ENCODE measurements around the gene KYAT1. TPM values are rescaled to one million over a fixed set of nuclear protein-coding genes. Genes with fewer than 3 reads are reported as not detected.
"Not testable (repeated sequence)": the region's sequence is repeated elsewhere in the genome, so short reads cannot be mapped to it uniquely, and the experiment has no call there.

The KYAT1 gene
- total RNA-seq, 2 donors from 2014 or later: 5.4 to 14.2 TPM

GRCh38 chr9:128870128-128870940 is 11.4 kb downstream of the KYAT1 start:
- Histone ChIP-seq H3K4me3 (no peak overlapping the region), H3K9me3 (no peaks in the 10 kb centered on the region), H3K4me1 (ENCODE audit: control insufficient read depth in 1 of 2, low read depth in 2 of 2) (peaks cover 0 to 8% of the 10 kb centered on the region in 2 donors), H3K36me3 (no peaks in the 10 kb centered on the region), H3K27me3 (replicated peaks; ENCODE audit: insufficient read depth) (no peaks in the 10 kb centered on the region), H3K27ac (no peak overlapping the region)
- no peak for DNase-seq (ENCODE audit: low spot score)
- ATAC-seq (ENCODE audit: insufficient number of reproducible peaks, low FRiP score, low read depth): no peak
- TF ChIP-seq CTCF (IDR thresholded peaks at IDR 0.05): no peak

GRCh38 chr9:128863647-128864046 is 18.1 kb downstream of the KYAT1 start:
- Histone ChIP-seq H3K27ac (no peak overlapping the region), H3K27me3 (replicated peaks; ENCODE audit: insufficient read depth) (no peaks in the 10 kb centered on the region), H3K4me1 (ENCODE audit: control insufficient read depth in 1 of 2, low read depth in 2 of 2) (peaks cover 9 to 20% of the 10 kb centered on the region in 2 donors), H3K9me3 (no peaks in the 10 kb centered on the region), H3K4me3 (no peak overlapping the region), H3K36me3 (no peaks in the 10 kb centered on the region)
- peak; percentile 99 for TF ChIP-seq CTCF (IDR thresholded peaks at IDR 0.05)
- DNase-seq (ENCODE audit: low spot score) (no peak), ATAC-seq (ENCODE audit: insufficient number of reproducible peaks, low FRiP score, low read depth) (peak; percentile 42)

- no peaks in the 10 kb centered on the region for H3K36me3 ChIP-seq
- H3K9me3 ChIP-seq: no peaks in the 10 kb centered on the region
- H3K27me3 ChIP-seq (replicated peaks; ENCODE audit: insufficient read depth): no peaks in the 10 kb centered on the region
- peaks cover 9 to 20% of the 10 kb centered on the region in 2 donors for H3K4me1 ChIP-seq (ENCODE audit: control insufficient read depth in 1 of 2, low read depth in 2 of 2)
- H3K27ac ChIP-seq: peak overlapping the region; percentile 18 to 31
- ATAC-seq (ENCODE audit: insufficient number of reproducible peaks, low FRiP score, low read depth): no peak
- no peak for DNase-seq (ENCODE audit: low spot score)
- no peak overlapping the region for H3K4me3 ChIP-seq
- no peak for TF ChIP-seq CTCF (IDR thresholded peaks at IDR 0.05)
Observed at GRCh38 chr9:128862401-128862851, 19.3 kb downstream of the KYAT1 start.

GRCh38 chr9:128861501-128861900 is 20.2 kb downstream of the KYAT1 start:
- no peak for TF ChIP-seq CTCF (IDR thresholded peaks at IDR 0.05)
- DNase-seq (ENCODE audit: low spot score): no peak
- peaks cover 9 to 20% of the 10 kb centered on the region in 2 donors for H3K4me1 ChIP-seq (ENCODE audit: control insufficient read depth in 1 of 2, low read depth in 2 of 2)
- H3K27me3 ChIP-seq (replicated peaks; ENCODE audit: insufficient read depth): no peaks in the 10 kb centered on the region
- H3K27ac ChIP-seq: peak overlapping the region; percentile 18 to 31
- ATAC-seq (ENCODE audit: insufficient number of reproducible peaks, low FRiP score, low read depth): no peak
- H3K4me3 ChIP-seq: no peak overlapping the region
- no peaks in the 10 kb centered on the region for H3K9me3 ChIP-seq
- H3K36me3 ChIP-seq: no peaks in the 10 kb centered on the region

- TF ChIP-seq CTCF (IDR thresholded peaks at IDR 0.05): no peak
Observed at GRCh38 chr9:128860937-128861336, 20.8 kb downstream of the KYAT1 start.

GRCh38 chr9:128858476-128858875 is 23.3 kb downstream of the KYAT1 start:
- H3K27ac ChIP-seq; DNase-seq (ENCODE audit: low spot score); H3K27me3 ChIP-seq (replicated peaks; ENCODE audit: insufficient read depth); H3K4me3 ChIP-seq; H3K36me3 ChIP-seq; H3K9me3 ChIP-seq; ATAC-seq (ENCODE audit: insufficient number of reproducible peaks, low FRiP score, low read depth): not testable (repeated sequence)
- H3K4me1 ChIP-seq (ENCODE audit: control insufficient read depth in 1 of 2, low read depth in 2 of 2): peaks cover 9 to 20% of the 10 kb centered on the region in 2 donors

More at GRCh38 chr9:128860937-128861336, 20.8 kb downstream of the KYAT1 start:
- no peak overlapping the region for H3K27ac ChIP-seq
- ATAC-seq (ENCODE audit: insufficient number of reproducible peaks, low FRiP score, low read depth): no peak
- H3K27me3 ChIP-seq (replicated peaks; ENCODE audit: insufficient read depth): no peaks in the 10 kb centered on the region
- H3K36me3 ChIP-seq: no peaks in the 10 kb centered on the region
- H3K4me1 ChIP-seq (ENCODE audit: control insufficient read depth in 1 of 2, low read depth in 2 of 2): peaks cover 9 to 20% of the 10 kb centered on the region in 2 donors
- H3K9me3 ChIP-seq: no peaks in the 10 kb centered on the region
- DNase-seq (ENCODE audit: low spot score): no peak
- no peak overlapping the region for H3K4me3 ChIP-seq

GRCh38 chr9:128854454-128854853 is 27.3 kb downstream of the KYAT1 start:
- ATAC-seq (ENCODE audit: insufficient number of reproducible peaks, low FRiP score, low read depth); H3K4me3 ChIP-seq: not testable (repeated sequence)

GRCh38 chr9:128852646-128853045 is 29.1 kb downstream of the KYAT1 start:
- not testable (repeated sequence) for H3K27me3 ChIP-seq (replicated peaks; ENCODE audit: insufficient read depth); H3K4me1 ChIP-seq (ENCODE audit: control insufficient read depth in 1 of 2, low read depth in 2 of 2); H3K27ac ChIP-seq; H3K4me3 ChIP-seq; ATAC-seq (ENCODE audit: insufficient number of reproducible peaks, low FRiP score, low read depth); H3K9me3 ChIP-seq; DNase-seq (ENCODE audit: low spot score); H3K36me3 ChIP-seq

More at GRCh38 chr9:128854454-128854853, 27.3 kb downstream of the KYAT1 start:
- not testable (repeated sequence) for H3K9me3 ChIP-seq; H3K36me3 ChIP-seq; H3K4me1 ChIP-seq (ENCODE audit: control insufficient read depth in 1 of 2, low read depth in 2 of 2); H3K27me3 ChIP-seq (replicated peaks; ENCODE audit: insufficient read depth); H3K27ac ChIP-seq; DNase-seq (ENCODE audit: low spot score)

Measured in thoracic aorta (tissue), 2 donors.